WERI-Rb-1 (cell line): Measurements from ENCODE around the gene FAT1.

Experiments
- DNase-seq: peaks from one replicate; pipeline ENCODE4 v3.0.0-alpha.2; 2020
- H3K27ac ChIP-seq: fragments of 250-450 bp; sonication (Bioruptor Pico); 2 replicates; pipeline ENCODE4 v1.5.1; 2020; ENCODE audit warnings: mild to moderate bottlenecking, moderate library complexity
- H3K27me3 ChIP-seq: fragments of 250-450 bp; sonication (Bioruptor Pico); 2 replicates; pipeline ENCODE4 v1.5.1; 2021; ENCODE audit warnings: mild to moderate bottlenecking, low read depth, moderate library complexity; ENCODE audit not compliant: insufficient read depth, severe bottlenecking
- H3K36me3 ChIP-seq: fragments of 250-450 bp; sonication (Bioruptor Pico); 2 replicates; pipeline ENCODE4 v1.5.1; 2020; ENCODE audit warnings: mild to moderate bottlenecking, moderate library complexity
- H3K4me3 ChIP-seq: 2 replicates; pipeline ENCODE4 v1.5.1; 2011; ENCODE audit warnings: low read depth, mild to moderate bottlenecking, control low read depth, low read length
- H3K9me3 ChIP-seq: fragments of 250-450 bp; sonication (Bioruptor Pico); 2 replicates; pipeline ENCODE4 v1.5.1; 2021; ENCODE audit warnings: mild to moderate bottlenecking, moderate library complexity; ENCODE audit not compliant: severe bottlenecking
- TF ChIP-seq, protein P1 (sequence below): IDR thresholded peaks from 2 replicates; pipeline ENCODE4 v1.5.1; 2011; ENCODE audit warnings: low read depth, mild to moderate bottlenecking, control low read depth, inconsistent platforms, low read length

Gene FAT1

DNA sequence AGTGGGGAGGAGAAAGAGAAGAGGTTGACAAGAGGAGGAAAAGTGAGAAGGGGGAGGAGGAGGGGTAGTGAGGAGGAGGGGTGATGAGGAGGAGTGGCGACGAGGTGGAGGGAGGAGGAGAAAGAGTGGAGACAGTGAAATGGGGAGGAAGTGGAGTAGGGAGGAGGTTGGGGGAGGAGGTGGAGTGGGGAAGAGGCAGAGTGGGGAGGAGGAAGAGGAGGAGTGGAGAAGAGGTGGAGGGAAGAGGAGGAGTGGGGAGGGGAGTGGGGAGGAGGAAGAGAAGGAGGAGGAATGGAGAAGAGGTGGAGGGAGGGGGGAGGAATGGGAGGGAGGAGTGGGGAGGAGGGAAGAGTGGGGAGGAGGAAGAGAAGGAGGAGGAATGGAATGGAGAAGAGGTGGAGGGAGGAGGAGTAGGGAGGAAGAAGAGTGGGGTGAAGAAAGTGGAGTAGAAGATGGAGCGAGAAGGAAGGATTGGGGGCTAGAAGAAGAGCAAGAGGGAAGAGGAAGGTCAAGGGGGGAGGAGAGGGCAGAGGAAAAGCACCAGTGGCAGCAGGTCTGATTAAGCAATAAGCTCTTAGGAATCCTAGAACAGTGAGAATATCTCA is 118.3 kb downstream of the FAT1 start:
- Histone ChIP-seq H3K9me3 (peaks cover 4% of the 10 kb centered on the region), H3K4me3 (no peak overlapping the region), H3K27me3 (peaks cover 86% of the 10 kb centered on the region), H3K27ac (no peak overlapping the region), H3K36me3 (no peaks in the 10 kb centered on the region)
- TF ChIP-seq, protein P1, sequence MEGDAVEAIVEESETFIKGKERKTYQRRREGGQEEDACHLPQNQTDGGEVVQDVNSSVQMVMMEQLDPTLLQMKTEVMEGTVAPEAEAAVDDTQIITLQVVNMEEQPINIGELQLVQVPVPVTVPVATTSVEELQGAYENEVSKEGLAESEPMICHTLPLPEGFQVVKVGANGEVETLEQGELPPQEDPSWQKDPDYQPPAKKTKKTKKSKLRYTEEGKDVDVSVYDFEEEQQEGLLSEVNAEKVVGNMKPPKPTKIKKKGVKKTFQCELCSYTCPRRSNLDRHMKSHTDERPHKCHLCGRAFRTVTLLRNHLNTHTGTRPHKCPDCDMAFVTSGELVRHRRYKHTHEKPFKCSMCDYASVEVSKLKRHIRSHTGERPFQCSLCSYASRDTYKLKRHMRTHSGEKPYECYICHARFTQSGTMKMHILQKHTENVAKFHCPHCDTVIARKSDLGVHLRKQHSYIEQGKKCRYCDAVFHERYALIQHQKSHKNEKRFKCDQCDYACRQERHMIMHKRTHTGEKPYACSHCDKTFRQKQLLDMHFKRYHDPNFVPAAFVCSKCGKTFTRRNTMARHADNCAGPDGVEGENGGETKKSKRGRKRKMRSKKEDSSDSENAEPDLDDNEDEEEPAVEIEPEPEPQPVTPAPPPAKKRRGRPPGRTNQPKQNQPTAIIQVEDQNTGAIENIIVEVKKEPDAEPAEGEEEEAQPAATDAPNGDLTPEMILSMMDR = no peak
- DNase-seq = no peak

DNA sequence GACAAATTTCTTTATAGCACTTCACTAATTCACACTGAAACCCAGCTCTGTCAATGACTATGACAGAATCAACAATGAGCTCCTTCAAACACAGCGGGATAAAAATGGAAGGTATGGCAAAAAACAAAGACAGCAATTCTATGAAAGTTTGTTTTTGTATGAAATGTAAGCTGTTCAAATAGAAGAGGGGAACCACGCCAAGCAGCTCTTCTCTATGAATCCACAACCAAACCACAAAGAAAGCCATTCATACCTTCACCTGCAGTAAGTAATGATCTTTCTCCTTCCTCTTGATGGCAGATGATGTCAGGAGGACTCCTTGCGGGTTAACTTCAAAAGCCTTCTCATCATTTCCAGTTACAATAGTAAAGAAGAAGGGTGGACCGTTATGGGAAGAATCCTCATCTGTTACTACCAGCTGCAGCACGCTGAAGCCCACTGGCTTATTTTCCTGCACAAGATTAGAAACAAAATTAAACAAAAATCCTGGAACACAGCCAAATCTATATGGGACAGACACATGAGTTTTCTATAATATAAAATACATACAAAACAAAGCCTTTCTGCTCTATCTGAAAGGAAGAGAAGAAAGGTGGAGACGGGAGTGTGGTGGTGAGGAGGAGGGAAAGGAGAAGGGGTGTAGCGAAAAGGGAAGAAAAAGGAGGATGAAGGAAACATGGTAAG is 119.4 kb downstream of the FAT1 start:
- Histone ChIP-seq H3K27me3 (peaks cover 87% of the 10 kb centered on the region), H3K36me3 (no peaks in the 10 kb centered on the region), H3K4me3 (no peak overlapping the region), H3K27ac (no peak overlapping the region), H3K9me3 (peaks cover 4% of the 10 kb centered on the region)
- TF ChIP-seq, protein P1 = no peak
- DNase-seq = no peak

DNA sequence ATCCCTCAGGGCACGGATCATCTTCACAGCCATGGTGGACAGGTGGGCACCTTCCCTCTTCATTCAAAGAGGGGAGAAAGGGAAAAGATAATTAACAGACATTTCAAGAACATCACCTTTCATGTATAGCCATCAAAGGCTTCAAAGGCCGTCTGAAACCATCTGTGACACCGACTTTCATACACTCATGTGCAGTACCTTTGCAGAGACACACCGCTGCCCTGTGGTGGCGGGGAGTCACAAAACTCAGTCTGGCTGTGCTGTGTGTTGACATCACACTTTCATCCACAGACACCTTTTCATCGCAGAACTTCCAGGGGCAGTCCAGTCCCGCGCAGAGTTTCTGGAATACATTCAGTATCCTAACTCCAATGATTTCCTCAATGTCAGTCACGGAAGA is 120.7 kb downstream of the FAT1 start:
- H3K9me3 ChIP-seq = no peaks in the 10 kb centered on the region
- H3K27me3 ChIP-seq = peaks cover 87% of the 10 kb centered on the region
- H3K27ac ChIP-seq = no peak overlapping the region
- no peak overlapping the region for H3K4me3 ChIP-seq
- TF ChIP-seq, protein P1 = no peak
- DNase-seq = no peak
- H3K36me3 ChIP-seq = no peaks in the 10 kb centered on the region

DNA sequence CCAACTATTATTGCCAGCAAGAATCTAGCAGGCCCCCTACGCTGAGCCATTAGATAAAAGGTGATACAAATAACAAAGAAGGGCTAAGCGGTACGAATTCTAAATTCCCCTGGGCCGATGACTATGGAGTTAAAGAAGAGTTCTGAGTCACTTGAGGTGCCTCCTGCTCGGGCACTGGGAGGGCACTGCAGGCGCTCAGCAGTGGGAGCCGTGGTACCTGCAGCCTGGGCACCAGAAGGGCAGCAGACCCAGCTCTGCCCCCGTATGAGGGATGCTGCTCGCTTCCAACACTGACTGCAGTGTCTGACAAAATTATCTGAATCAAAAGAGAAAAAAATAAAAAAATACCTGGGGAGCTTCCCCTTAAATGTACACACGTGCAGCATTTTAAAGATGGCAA is 124.2 kb downstream of the FAT1 start:
- peaks cover 98% of the 10 kb centered on the region for H3K27me3 ChIP-seq
- no peaks in the 10 kb centered on the region for H3K36me3 ChIP-seq
- TF ChIP-seq, protein P1 = no peak
- H3K27ac ChIP-seq = no peak overlapping the region
- no peak overlapping the region for H3K4me3 ChIP-seq
- no peak for DNase-seq
- peaks cover 2% of the 10 kb centered on the region for H3K9me3 ChIP-seq

DNA sequence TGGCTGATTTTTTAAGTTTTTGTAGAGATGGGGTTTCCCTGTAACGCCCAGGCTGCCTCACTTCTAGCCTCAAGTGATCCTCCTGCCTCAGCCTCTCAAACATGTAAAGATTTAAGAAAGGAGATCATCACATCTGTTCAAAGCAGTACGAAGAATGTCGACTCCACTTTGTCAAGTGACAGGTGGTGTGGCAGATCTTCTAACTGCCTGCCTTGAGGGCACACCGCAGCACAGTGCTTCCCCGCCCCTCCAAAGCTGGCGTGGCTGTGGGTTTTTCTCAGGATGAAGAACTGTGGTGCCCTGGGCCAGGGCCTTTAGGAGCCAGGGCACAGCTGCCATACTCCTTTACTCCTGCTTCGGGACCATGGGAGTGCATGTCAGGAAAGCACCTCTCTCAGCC is 125.0 kb downstream of the FAT1 start:
- DNase-seq = no peak
- peaks cover 96% of the 10 kb centered on the region for H3K27me3 ChIP-seq
- no peak overlapping the region for H3K27ac ChIP-seq
- H3K9me3 ChIP-seq = peaks cover 2% of the 10 kb centered on the region
- no peak overlapping the region for H3K4me3 ChIP-seq
- no peaks in the 10 kb centered on the region for H3K36me3 ChIP-seq
- TF ChIP-seq, protein P1 = no peak
